HUES6 (cell line): ENCODE data around the gene CYP4A22.
"Not testable (repeated sequence)": the region's sequence is repeated elsewhere in the genome, so short reads cannot be mapped to it uniquely, and the experiment has no call there.

ENCODE experiments used
- H3K27ac ChIP-seq: 2 replicates; pipeline ENCODE4 v1.7.0; 2013; ENCODE audit warnings: low read depth, mild to moderate bottlenecking, low read length, inconsistent platforms
- H3K27me3 ChIP-seq: 2 replicates; pipeline ENCODE4 v1.6.1; 2013; ENCODE audit warnings: low read length; ENCODE audit not compliant: control insufficient read depth, insufficient read depth
- H3K36me3 ChIP-seq: 2 replicates; pipeline ENCODE4 v1.6.1; 2013; ENCODE audit warnings: low read length; ENCODE audit not compliant: control insufficient read depth, insufficient read depth
- H3K4me1 ChIP-seq: 2 replicates; pipeline ENCODE4 v1.6.1; 2013; ENCODE audit warnings: low read length; ENCODE audit not compliant: control insufficient read depth, insufficient read depth
- H3K4me3 ChIP-seq: 2 replicates; pipeline ENCODE4 v1.5.1; 2013; ENCODE audit warnings: low read depth, low read length
- H3K9ac ChIP-seq: one replicate; pipeline ENCODE4 v1.6.1; 2013; ENCODE audit warnings: mild to moderate bottlenecking, low read length
- H3K9me3 ChIP-seq: 2 replicates; pipeline ENCODE4 v1.6.1; 2013; ENCODE audit warnings: low read depth, low read length; ENCODE audit not compliant: control insufficient read depth, insufficient read depth

The CYP4A22 gene

GRCh38 chr1:47137198-47137597 lies at the start of gene CYP4A22:
TSS of gene CYP4A22 (plus strand) at chr1:47137441. CDS start at chr1:47137486, 45 bp downstream.
- Histone ChIP-seq H3K27ac (no peak within 1 kb of the TSS), H3K36me3 (no peaks in the 10 kb centered on the region), H3K9me3 (no peaks in the 10 kb centered on the region), H3K4me3 (no peak within 1 kb of the TSS), H3K4me1 (no peaks in the 10 kb centered on the region), H3K27me3 (no peaks in the 10 kb centered on the region; the same call in 1 of the 2 replicates), H3K9ac (no peak within 1 kb of the TSS)

GRCh38 chr1:47089356-47089755 lies 47.9 kb upstream of the CYP4A22 start:
- not testable (repeated sequence) for H3K4me3 ChIP-seq, H3K4me1 ChIP-seq, H3K9me3 ChIP-seq, H3K36me3 ChIP-seq, H3K27me3 ChIP-seq, H3K9ac ChIP-seq, H3K27ac ChIP-seq

- not testable (repeated sequence) for H3K4me1 ChIP-seq, H3K27me3 ChIP-seq, H3K9me3 ChIP-seq, H3K4me3 ChIP-seq, H3K9ac ChIP-seq, H3K36me3 ChIP-seq, H3K27ac ChIP-seq
Observed at GRCh38 chr1:47091476-47091875, 45.8 kb upstream of the CYP4A22 start.

- H3K27me3 ChIP-seq = no peaks in the 10 kb centered on the region
- H3K9me3 ChIP-seq = no peaks in the 10 kb centered on the region
- no peak overlapping the region for H3K9ac ChIP-seq
- peaks cover 18% of the 10 kb centered on the region for H3K4me1 ChIP-seq
- no peak overlapping the region for H3K4me3 ChIP-seq
- no peaks in the 10 kb centered on the region for H3K36me3 ChIP-seq
- no peak overlapping the region for H3K27ac ChIP-seq
Observed at GRCh38 chr1:47104816-47105215, 32.4 kb upstream of the CYP4A22 start.

GRCh38 chr1:47106792-47107191 lies 30.4 kb upstream of the CYP4A22 start:
- Histone ChIP-seq H3K9me3 (no peaks in the 10 kb centered on the region), H3K4me3 (no peak overlapping the region), H3K9ac (no peak overlapping the region), H3K4me1 (peaks cover 18% of the 10 kb centered on the region), H3K27me3 (no peaks in the 10 kb centered on the region), H3K27ac (no peak overlapping the region), H3K36me3 (no peaks in the 10 kb centered on the region)

GRCh38 chr1:47107851-47108574 lies 29.2 kb upstream of the CYP4A22 start:
- H3K9me3 ChIP-seq, H3K27me3 ChIP-seq, H3K4me3 ChIP-seq, H3K36me3 ChIP-seq: not testable (repeated sequence)
- peaks cover 18% of the 10 kb centered on the region for H3K4me1 ChIP-seq
- H3K9ac ChIP-seq = peak overlapping the region; percentile 18
- peak overlapping the region; percentile 7; the same call in 1 of the 2 replicates for H3K27ac ChIP-seq

GRCh38 chr1:47109482-47109881 lies 27.8 kb upstream of the CYP4A22 start:
- not testable (repeated sequence) for H3K9ac ChIP-seq, H3K27me3 ChIP-seq, H3K9me3 ChIP-seq, H3K36me3 ChIP-seq, H3K27ac ChIP-seq, H3K4me3 ChIP-seq
- H3K4me1 ChIP-seq = peaks cover 18% of the 10 kb centered on the region

GRCh38 chr1:47113178-47113577 lies 24.1 kb upstream of the CYP4A22 start:
- H3K36me3 ChIP-seq = no peaks in the 10 kb centered on the region
- no peak overlapping the region for H3K9ac ChIP-seq
- no peak overlapping the region for H3K4me3 ChIP-seq
- H3K9me3 ChIP-seq = no peaks in the 10 kb centered on the region
- H3K27ac ChIP-seq = no peak overlapping the region
- peaks cover 4% of the 10 kb centered on the region for H3K4me1 ChIP-seq
- H3K27me3 ChIP-seq = no peaks in the 10 kb centered on the region

GRCh38 chr1:47121039-47121438 lies 16.2 kb upstream of the CYP4A22 start:
- not testable (repeated sequence) for H3K36me3 ChIP-seq, H3K27me3 ChIP-seq, H3K27ac ChIP-seq, H3K9ac ChIP-seq, H3K4me3 ChIP-seq, H3K9me3 ChIP-seq, H3K4me1 ChIP-seq

GRCh38 chr1:47124834-47125233 lies 12.4 kb upstream of the CYP4A22 start:
- H3K27me3 ChIP-seq, H3K9ac ChIP-seq: not testable (repeated sequence)

GRCh38 chr1:47126997-47127396 lies 10.2 kb upstream of the CYP4A22 start:
- H3K27ac ChIP-seq, H3K27me3 ChIP-seq, H3K9me3 ChIP-seq, H3K4me3 ChIP-seq, H3K9ac ChIP-seq, H3K36me3 ChIP-seq: not testable (repeated sequence)
- peaks cover 19% of the 10 kb centered on the region for H3K4me1 ChIP-seq

More at GRCh38 chr1:47124834-47125233, 12.4 kb upstream of the CYP4A22 start:
- not testable (repeated sequence) for H3K4me1 ChIP-seq, H3K9me3 ChIP-seq, H3K27ac ChIP-seq, H3K4me3 ChIP-seq, H3K36me3 ChIP-seq
